ENCODE data around the gene FANCC. TPM values are rescaled to one million over a fixed set of nuclear protein-coding genes. Genes with fewer than 3 reads are reported as not detected.

The FANCC gene
- total and polyA plus RNA-seq, 2 of the 4 experiments (the other 2 are of a cell fraction): 4.7 to 6.3 TPM

DNA sequence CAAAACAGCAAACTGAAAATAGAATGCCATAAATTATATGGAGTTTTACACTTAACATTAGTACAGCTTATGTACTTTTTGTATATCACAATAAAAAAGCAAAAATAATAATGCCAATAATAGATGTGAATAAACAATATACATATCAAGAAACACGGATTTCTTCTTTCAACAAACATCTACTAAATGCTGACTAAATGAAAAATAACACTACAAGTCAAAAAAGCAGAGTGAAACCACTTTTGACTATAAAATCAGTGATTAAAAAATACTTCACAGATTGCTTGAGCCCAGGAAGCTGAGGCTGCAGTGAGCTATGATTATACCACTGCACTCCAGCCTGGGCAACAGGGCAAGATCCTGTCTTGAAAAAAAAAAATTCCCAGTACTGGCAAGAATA, 32.2 kb downstream of the FANCC start:
- in situ Hi-C loops (cut with MboI; ENCODE audit: low sequenced_read_pairs): no loop called here
- WGBS, 2 experiments (ENCODE audit: extremely low coverage in 2 of 2, insufficient read length in 1 of 2): no CpG with 5 or more reads among the region's 1 CpG
- intact Hi-C loops (cut with micrococcal nuclease): no loop called here

More for the DNA sequence above, 32.2 kb downstream of the FANCC start:
- no TSS peak for BruUV-seq (replicated peaks)
- no peak overlapping the region for H3K56ac ChIP-seq (ENCODE audit: extremely low read depth, insufficient read depth, low read length)
- H4K5ac ChIP-seq (ENCODE audit: low read depth, low read length): no peak overlapping the region
- H3K27me3 ChIP-seq (ENCODE audit: control insufficient read depth, insufficient read depth, low read length): no peaks in the 10 kb centered on the region
- no peak overlapping the region for H2BK120ac ChIP-seq (ENCODE audit: low read depth, low read length)
- H3K9me1 ChIP-seq (ENCODE audit: insufficient read depth, low read length): no peaks in the 10 kb centered on the region; the same call in 1 of the 2 replicates
- no peak overlapping the region for H2AFZ ChIP-seq (replicated peaks; ENCODE audit: low read length, poor library complexity)
- no peak overlapping the region for H2AK9ac ChIP-seq (replicated peaks; ENCODE audit: low read depth, low read length, poor library complexity)
- no peak overlapping the region for H4K8ac ChIP-seq (ENCODE audit: low read depth in 2 of 2, low read length in 2 of 2)
- DNase-seq: no peak
- no peak for TF ChIP-seq SMC3 (IDR thresholded peaks at IDR 0.05; ENCODE audit: low read depth, low read length)
- TF ChIP-seq MAFK (IDR thresholded peaks at IDR 0.05; ENCODE audit: low read depth, low read length): peak; percentile 61
- peaks cover 4% of the 10 kb centered on the region for H3K4me1 ChIP-seq (ENCODE audit: control insufficient read depth, insufficient read depth, low read length)
- no peak overlapping the region for H3K4me3 ChIP-seq (ENCODE audit: insufficient read depth, low read depth, low read length)
- H3K23ac ChIP-seq (ENCODE audit: low read depth, low read length): no peak overlapping the region
- ChIA-PET CTCF (no interaction called here), POLR2A (ENCODE audit: unreplicated experiment) (interaction anchor here (0.6 kb wide), 1 partner anchor 83 kb away, joined by 3 read pairs; no protein-coding TSS in a partner anchor)
- peaks cover 3% of the 10 kb centered on the region; the same call in 1 of the 2 replicates for H4K20me1 ChIP-seq (ENCODE audit: insufficient read depth, low read length)
- H4K91ac ChIP-seq (ENCODE audit: insufficient read depth, low read depth, low read length): no peak overlapping the region
- no peak for ATAC-seq (ENCODE audit: low read depth)
- H3K36me3 ChIP-seq (ENCODE audit: control insufficient read depth, insufficient read depth, low read length): no peaks in the 10 kb centered on the region
- no peak overlapping the region for H3K18ac ChIP-seq (ENCODE audit: low read depth, low read length)
- no peak overlapping the region for H3K4ac ChIP-seq (ENCODE audit: low read depth, low read length)
- no peaks in the 10 kb centered on the region; the same call in 1 of the 2 replicates for H3K9me3 ChIP-seq (ENCODE audit: control insufficient read depth, insufficient read depth, low read length)
- no peak overlapping the region for H2BK5ac ChIP-seq (ENCODE audit: low read depth, low read length, poor library complexity, severe bottlenecking)
- H3K4me2 ChIP-seq (ENCODE audit: low read depth, low read length): no peak overlapping the region
- no peak overlapping the region for H3K27ac ChIP-seq (ENCODE audit: insufficient read depth, low read length)
- H2BK20ac ChIP-seq (ENCODE audit: low read depth, low read length): no peak overlapping the region
- dilution Hi-C loops (cut with HindIII; ENCODE audit: low sequenced_read_pairs, unreplicated experiment): no loop called here
- H3K9ac ChIP-seq (ENCODE audit: low read depth, low read length): no peak overlapping the region
- no peak overlapping the region for H2AK5ac ChIP-seq (ENCODE audit: low read depth, low read length)
- peaks cover 10 to 11% of the 10 kb centered on the region in 2 experiments; a peak in 3 of 4 replicates for H3K79me1 ChIP-seq (ENCODE audit: low read depth in 1 of 2, low read length in 2 of 2)
- no peak overlapping the region for H2BK15ac ChIP-seq (ENCODE audit: low read depth, low read length)
- no peak overlapping the region for H3K14ac ChIP-seq (replicated peaks; ENCODE audit: low read depth, low read length)

All from IMR-90 (cell line).